Mucosa of stomach (tissue), 1 donor: ENCODE data around the gene KAZN.

Source experiments
- H3K27me3 ChIP-seq: one replicate; pipeline ENCODE4 v1.7.0; 2013; ENCODE audit warnings: mild to moderate bottlenecking, low read length; ENCODE audit not compliant: control insufficient read depth, insufficient read depth
- H3K36me3 ChIP-seq: one replicate; pipeline ENCODE4 v1.7.0; 2013; ENCODE audit warnings: low read length; ENCODE audit not compliant: control insufficient read depth, insufficient read depth
- H3K4me1 ChIP-seq: one replicate; pipeline ENCODE4 v1.7.0; 2013; ENCODE audit warnings: mild to moderate bottlenecking, low read length; ENCODE audit not compliant: control insufficient read depth, insufficient read depth
- H3K4me3 ChIP-seq: one replicate; pipeline ENCODE4 v1.7.0; 2013; ENCODE audit warnings: low read length
- H3K9ac ChIP-seq: one replicate; pipeline ENCODE4 v1.7.0; 2013; ENCODE audit warnings: mild to moderate bottlenecking, low read length, moderate library complexity
- H3K9me3 ChIP-seq: one replicate; pipeline ENCODE4 v1.7.0; 2013; ENCODE audit warnings: mild to moderate bottlenecking, low read length, moderate library complexity; ENCODE audit not compliant: control insufficient read depth
- donor health status: Pancreatic carcinoma.

Gene KAZN

DNA sequence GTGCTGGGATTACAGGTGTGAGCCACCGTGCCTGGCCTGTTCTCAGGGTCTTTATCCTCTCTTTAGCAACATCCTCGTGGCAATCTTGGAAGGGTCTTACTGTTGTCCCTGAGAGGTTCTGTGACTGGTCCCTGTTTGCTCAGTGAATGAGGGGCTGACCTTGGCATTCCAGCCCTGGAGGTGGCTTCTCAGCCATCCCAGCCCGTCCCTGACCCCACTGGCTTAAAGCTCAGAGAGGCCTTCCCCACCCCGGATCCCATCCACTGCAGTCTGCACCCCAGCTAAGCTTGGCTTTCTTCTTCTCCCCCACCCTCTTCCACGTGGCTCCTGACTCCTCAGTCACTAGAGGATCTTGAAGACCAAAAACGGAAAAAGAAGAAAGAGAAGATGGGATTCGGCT, 466.8 kb downstream of the KAZN start:
- H3K9me3 ChIP-seq: peaks cover 8% of the 10 kb centered on the region
- H3K27me3 ChIP-seq: no peaks in the 10 kb centered on the region
- no peak overlapping the region for H3K9ac ChIP-seq
- no peaks in the 10 kb centered on the region for H3K4me1 ChIP-seq
- H3K4me3 ChIP-seq: no peak overlapping the region
- H3K36me3 ChIP-seq: no peaks in the 10 kb centered on the region

DNA sequence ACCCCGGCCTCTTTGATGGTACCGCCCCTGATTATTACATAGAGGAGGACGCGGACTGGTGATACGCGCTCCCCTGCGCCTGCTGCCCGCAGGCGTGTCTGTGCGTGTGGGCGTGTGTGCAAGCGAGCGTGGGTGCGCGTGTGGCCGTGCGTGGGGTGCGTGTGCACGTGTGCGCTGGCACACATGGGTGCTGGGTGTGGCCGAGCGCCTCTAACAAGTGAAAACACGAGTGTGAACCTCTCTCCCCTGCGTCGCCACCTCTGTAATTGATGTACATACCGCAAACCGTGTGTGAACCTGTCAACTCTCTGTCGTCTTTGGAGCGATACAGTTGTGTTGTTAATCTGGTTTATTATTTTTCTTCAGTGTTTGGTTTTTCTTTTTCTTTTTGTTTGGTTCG, 467.3 kb downstream of the KAZN start:
- Histone ChIP-seq H3K27me3 (no peaks in the 10 kb centered on the region), H3K9ac (no peak overlapping the region), H3K4me1 (no peaks in the 10 kb centered on the region), H3K9me3 (peaks cover 8% of the 10 kb centered on the region), H3K4me3 (no peak overlapping the region), H3K36me3 (no peaks in the 10 kb centered on the region)

DNA sequence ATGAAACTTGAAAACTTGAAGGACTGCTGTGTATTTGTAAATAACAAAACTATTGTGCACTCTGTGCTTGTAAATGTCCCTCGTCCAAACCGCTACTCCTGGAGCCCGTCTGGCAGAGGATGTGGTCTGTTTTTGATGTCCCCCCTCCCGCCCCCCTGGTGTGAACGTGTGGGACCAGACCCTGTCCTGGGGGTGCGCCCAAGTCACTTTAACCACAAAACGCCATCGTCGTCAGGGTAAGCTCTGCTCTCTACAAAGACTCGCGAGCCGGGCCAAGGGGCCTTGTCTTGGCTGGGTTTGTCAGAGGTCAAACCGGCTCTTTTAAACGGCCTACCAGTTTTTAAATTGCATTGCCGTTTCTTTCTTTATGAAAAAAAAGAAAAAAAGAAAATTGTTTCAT, 467.7 kb downstream of the KAZN start:
- Histone ChIP-seq H3K9me3 (peaks cover 8% of the 10 kb centered on the region), H3K9ac (no peak overlapping the region), H3K36me3 (no peaks in the 10 kb centered on the region), H3K4me3 (no peak overlapping the region), H3K4me1 (no peaks in the 10 kb centered on the region), H3K27me3 (no peaks in the 10 kb centered on the region)

DNA sequence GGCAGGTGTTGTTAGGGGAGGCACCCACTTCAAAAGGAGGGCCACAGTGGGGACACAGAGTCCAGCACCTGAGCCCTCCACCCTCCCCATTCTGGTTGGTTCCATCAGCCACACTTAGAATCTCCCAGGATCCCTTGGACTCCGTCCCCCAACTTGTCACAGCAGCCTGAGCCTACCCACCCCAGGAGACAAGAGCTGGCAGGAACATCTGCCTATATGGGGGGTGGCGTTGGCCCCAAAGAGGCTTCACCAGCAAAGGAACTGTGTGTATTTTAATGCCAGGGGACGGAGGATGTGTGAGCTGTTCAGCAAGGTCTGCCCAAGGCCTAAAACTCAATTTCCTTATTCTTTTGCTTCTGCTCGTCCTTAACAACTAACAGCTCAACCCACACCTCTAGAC, 468.7 kb downstream of the KAZN start:
- H3K4me3 ChIP-seq: no peak overlapping the region
- H3K27me3 ChIP-seq: no peaks in the 10 kb centered on the region
- no peaks in the 10 kb centered on the region for H3K4me1 ChIP-seq
- no peaks in the 10 kb centered on the region for H3K36me3 ChIP-seq
- peaks cover 5% of the 10 kb centered on the region for H3K9me3 ChIP-seq
- no peak overlapping the region for H3K9ac ChIP-seq

DNA sequence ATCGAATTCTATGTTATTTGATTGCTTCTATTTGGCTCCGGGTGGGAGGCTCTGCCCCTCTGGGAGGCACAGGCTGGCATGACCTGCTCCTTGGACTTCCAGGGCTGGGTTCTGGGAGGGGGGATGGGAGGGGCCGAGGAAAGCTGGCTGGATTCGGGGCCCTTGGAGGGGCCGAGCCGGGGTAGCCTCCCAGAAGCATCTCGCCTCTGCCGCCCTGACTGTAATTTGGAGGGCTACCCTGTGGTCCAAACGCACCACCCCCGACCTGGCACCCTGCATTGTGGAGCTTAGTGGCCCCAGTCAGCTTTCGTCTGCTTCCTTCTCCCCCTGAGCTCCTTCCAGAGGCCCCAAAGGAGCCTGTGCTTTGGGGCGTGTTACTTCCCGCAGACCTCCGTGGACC, 469.7 kb downstream of the KAZN start:
- Histone ChIP-seq H3K4me3 (no peak overlapping the region), H3K36me3 (no peaks in the 10 kb centered on the region), H3K27me3 (no peaks in the 10 kb centered on the region), H3K4me1 (no peaks in the 10 kb centered on the region), H3K9ac (no peak overlapping the region), H3K9me3 (no peaks in the 10 kb centered on the region)

DNA sequence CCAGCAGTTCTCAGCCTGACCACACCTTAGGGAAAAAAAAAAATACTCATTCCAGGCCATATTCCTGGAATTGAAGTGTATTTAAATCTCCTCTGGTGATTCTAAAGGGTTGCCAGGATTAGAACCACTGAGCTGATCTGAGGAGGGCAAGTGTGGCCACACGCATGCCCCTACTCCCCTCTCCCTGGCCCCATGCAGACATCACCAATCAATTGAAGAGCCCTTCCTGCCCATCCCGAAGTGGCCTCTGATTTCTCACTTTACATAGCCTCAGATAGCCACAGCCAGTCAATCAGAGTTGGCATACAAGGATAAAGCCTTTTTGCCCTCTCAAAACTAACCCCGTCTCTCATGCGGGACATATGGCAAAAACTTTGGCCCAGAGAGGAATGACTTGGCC, 470.5 kb downstream of the KAZN start:
- Histone ChIP-seq H3K4me1 (no peaks in the 10 kb centered on the region), H3K36me3 (no peaks in the 10 kb centered on the region), H3K9me3 (no peaks in the 10 kb centered on the region), H3K9ac (no peak overlapping the region), H3K27me3 (no peaks in the 10 kb centered on the region), H3K4me3 (no peak overlapping the region)

DNA sequence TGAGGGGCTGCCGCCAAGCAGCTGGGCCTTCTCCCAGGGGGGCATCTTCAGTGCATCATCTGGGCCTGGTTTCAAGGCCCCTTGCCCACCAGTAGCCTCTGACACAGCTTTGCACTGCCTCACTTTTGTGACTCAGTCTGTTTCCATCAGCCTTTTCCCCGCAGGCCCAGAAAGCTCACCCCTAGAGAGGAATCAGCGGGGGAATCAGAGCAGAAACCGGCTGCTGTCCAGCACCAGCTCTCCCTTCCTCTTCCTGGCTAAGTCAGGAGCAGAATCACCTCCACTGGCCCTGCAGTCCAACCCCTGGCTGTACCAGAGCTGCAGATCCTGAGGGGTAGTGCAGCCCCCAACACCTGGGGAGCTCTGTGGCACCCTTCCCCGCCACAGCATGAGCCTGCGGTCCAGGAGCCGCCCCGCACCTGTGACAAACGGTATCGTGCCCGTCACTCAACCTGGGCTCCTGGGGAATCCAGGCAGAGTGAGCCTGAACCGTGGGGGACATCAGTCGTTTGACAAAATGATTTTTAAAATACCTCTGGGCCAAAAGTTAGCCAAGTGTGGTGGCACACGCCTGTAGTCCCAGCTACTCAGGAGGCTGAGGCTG, 471.8 kb downstream of the KAZN start:
- Histone ChIP-seq H3K9me3 (no peaks in the 10 kb centered on the region), H3K27me3 (no peaks in the 10 kb centered on the region), H3K36me3 (no peaks in the 10 kb centered on the region), H3K4me3 (no peak overlapping the region), H3K9ac (no peak overlapping the region), H3K4me1 (no peaks in the 10 kb centered on the region)

DNA sequence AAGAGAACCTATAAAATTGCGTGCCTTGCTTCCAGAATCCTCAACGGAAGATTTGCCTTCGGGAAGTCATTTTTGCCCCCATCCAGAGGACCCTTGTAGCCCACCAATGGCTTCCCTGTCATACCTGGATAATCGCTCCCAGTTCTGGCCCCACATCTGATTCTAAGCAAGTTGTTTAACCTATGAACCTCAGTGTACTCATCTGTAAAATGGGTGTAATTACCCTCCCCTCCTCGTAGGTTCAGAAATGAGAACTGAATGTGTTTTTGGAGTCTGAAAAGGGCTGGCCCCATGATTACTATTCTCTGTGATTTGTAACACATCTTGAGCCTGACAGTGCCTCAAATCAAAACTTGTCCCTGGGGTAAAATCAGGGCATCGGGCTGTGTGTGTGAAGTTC, 473.5 kb downstream of the KAZN start:
- Histone ChIP-seq H3K4me1 (no peaks in the 10 kb centered on the region), H3K36me3 (no peaks in the 10 kb centered on the region), H3K9ac (no peak overlapping the region), H3K4me3 (no peak overlapping the region), H3K27me3 (no peaks in the 10 kb centered on the region), H3K9me3 (no peaks in the 10 kb centered on the region)

DNA sequence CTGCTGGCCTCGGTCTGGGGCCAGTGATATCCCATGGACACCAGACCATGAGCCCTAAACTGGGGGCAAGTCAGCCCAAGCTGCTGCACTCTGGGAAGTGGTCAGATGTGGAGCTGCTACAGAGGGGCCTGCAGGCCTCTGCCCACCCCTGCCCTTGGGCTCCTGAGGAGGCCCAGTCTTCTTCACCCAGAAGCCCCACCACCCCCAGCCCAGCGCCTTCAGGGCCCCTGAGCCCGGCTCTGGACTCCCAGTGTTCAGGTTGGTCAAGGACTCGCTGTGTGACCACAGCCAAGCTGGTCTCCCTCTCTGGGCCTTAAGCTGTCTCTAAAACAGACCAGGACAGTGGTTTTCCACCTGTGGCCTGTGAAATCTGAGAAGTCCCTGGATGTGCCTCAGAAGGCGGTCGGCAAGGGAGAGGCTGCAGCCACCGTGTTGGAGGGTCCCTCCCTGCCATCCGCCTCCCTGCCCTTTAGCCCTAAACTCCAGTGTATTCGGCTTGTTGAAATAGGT, 475.4 kb downstream of the KAZN start:
- Histone ChIP-seq H3K9ac (no peak overlapping the region), H3K36me3 (no peaks in the 10 kb centered on the region), H3K27me3 (no peaks in the 10 kb centered on the region), H3K4me3 (no peak overlapping the region), H3K9me3 (no peaks in the 10 kb centered on the region), H3K4me1 (no peaks in the 10 kb centered on the region)

DNA sequence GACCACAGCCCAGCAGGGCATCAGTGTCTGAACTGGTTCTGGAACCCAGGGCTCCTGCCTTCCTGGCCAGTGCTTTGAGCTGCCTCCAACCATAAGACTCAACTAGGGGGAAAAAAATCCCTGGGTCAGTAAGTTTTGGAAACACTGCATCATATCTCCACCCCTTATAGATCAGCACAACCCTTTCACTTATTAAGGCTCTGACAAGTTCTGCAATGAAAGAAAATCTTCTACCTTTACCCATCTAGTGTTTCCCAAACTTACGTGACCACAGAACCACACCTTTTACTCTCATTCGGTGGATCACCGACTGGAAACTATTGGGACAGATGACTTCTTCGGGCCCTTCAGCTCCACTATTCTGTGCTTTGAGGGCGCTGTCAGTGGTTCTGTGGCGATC, 476.7 kb downstream of the KAZN start:
- H3K27me3 ChIP-seq: no peaks in the 10 kb centered on the region
- H3K4me1 ChIP-seq: no peaks in the 10 kb centered on the region

DNA sequence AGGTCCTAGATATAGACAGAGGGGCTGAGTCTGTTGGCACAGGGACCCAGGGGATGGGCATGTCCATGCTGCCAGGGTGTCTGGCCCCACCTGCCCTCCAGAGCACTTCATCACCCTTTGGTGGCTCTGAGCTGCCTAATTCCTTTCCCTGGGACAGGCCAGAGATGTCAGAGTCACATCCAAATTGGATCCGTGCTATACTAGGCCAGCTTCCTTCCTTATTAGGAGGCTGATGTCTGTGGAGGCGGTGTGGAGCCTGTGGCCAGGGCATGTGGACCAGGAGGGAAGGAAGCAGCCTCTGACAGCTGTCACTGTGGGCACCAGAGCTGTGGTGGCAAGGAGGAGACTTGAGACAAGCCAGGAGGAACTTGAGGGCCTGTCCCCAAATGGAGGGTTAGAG, 477.3 kb downstream of the KAZN start:
- no peaks in the 10 kb centered on the region for H3K9me3 ChIP-seq
- no peaks in the 10 kb centered on the region for H3K36me3 ChIP-seq
- H3K27me3 ChIP-seq: no peaks in the 10 kb centered on the region
- no peak overlapping the region for H3K4me3 ChIP-seq
- H3K9ac ChIP-seq: no peak overlapping the region
- H3K4me1 ChIP-seq: no peaks in the 10 kb centered on the region

More for the DNA sequence above, 476.7 kb downstream of the KAZN start:
- H3K9me3 ChIP-seq: no peaks in the 10 kb centered on the region
- H3K4me3 ChIP-seq: no peak overlapping the region
- no peak overlapping the region for H3K9ac ChIP-seq
- no peaks in the 10 kb centered on the region for H3K36me3 ChIP-seq

DNA sequence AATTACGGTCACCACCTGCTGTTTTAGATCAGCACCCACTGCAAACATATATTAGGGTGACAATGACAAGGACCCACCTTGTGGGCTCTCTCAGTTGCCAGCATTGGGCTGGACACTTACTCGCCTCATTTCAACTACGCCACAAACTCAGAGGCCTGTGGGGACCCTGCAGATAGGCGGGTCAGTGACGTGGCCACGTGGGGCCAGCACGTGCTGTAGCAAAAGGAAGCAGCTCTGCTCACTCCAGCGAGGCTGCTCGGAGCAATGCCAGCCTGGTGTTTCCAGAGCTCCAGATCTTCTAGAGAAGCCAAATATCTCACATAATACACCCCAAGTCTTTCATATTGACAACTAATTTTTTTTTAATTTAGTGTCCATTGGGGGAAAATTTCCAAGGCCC, 478.3 kb downstream of the KAZN start:
- Histone ChIP-seq H3K36me3 (no peaks in the 10 kb centered on the region), H3K4me1 (no peaks in the 10 kb centered on the region), H3K4me3 (no peak overlapping the region), H3K9me3 (no peaks in the 10 kb centered on the region), H3K27me3 (no peaks in the 10 kb centered on the region), H3K9ac (no peak overlapping the region)

DNA sequence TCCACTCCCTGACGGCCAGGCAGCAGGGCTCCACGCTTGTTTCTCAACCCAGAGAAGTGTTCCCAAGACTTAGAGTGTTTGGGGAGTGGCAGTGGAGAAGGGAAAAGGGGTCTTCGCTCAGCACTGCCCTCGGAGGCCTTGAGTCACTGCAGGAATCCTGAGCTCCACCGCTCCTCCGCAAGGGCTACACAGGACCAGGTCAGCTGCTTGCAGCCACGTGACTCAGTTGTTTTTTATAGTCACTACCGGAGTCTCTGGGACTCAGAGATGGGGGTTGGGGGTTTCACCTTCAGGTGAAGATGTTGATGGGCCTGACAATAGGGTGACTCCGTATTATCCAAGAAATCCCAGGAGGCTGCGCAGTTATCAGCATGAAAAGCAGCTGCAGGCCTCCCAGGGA, 478.9 kb downstream of the KAZN start:
- no peaks in the 10 kb centered on the region for H3K4me1 ChIP-seq
- H3K27me3 ChIP-seq: no peaks in the 10 kb centered on the region
- no peak overlapping the region for H3K9ac ChIP-seq

More for the DNA sequence above, 478.9 kb downstream of the KAZN start:
- no peaks in the 10 kb centered on the region for H3K36me3 ChIP-seq
- H3K4me3 ChIP-seq: no peak overlapping the region
- no peaks in the 10 kb centered on the region for H3K9me3 ChIP-seq
